Fibroblast of lung (primary cell): ENCODE measurements around the gene NOS1AP.

Experiments
- EZH2 ChIP-seq: IDR thresholded peaks from 2 replicates; pipeline ENCODE4 v1.5.1; 2012; ENCODE audit warnings: low read length, control low read depth, mild to moderate bottlenecking; ENCODE audit errors: missing control alignments
- TF ChIP-seq, protein P1 (sequence below), 2 donors: IDR thresholded peaks in 1 of 2; conservative IDR thresholded peaks in 1 of 2; 1 replicate in 1 of 2; 2 replicates in 1 of 2; pipeline ENCODE4 v1.5.1; 2011 to 2012; ENCODE audit warnings: low read length in 2 of 2, control low read depth in 1 of 2, inconsistent platforms in 1 of 2, low read depth in 1 of 2, mild to moderate bottlenecking in 1 of 2

GRCh38 chr1:162397039-162397448 is 327.6 kb downstream of the NOS1AP start:
- TF ChIP-seq, protein P1, sequence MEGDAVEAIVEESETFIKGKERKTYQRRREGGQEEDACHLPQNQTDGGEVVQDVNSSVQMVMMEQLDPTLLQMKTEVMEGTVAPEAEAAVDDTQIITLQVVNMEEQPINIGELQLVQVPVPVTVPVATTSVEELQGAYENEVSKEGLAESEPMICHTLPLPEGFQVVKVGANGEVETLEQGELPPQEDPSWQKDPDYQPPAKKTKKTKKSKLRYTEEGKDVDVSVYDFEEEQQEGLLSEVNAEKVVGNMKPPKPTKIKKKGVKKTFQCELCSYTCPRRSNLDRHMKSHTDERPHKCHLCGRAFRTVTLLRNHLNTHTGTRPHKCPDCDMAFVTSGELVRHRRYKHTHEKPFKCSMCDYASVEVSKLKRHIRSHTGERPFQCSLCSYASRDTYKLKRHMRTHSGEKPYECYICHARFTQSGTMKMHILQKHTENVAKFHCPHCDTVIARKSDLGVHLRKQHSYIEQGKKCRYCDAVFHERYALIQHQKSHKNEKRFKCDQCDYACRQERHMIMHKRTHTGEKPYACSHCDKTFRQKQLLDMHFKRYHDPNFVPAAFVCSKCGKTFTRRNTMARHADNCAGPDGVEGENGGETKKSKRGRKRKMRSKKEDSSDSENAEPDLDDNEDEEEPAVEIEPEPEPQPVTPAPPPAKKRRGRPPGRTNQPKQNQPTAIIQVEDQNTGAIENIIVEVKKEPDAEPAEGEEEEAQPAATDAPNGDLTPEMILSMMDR (conservative IDR thresholded peaks at IDR 0.05 in 1 of 2, IDR thresholded peaks at IDR 0.05 in 1 of 2; ENCODE audit: low read depth in 1 of 2, low read length in 2 of 2): no peak
- TF ChIP-seq EZH2: no peak
